ENCODE data around the gene VPS35.

Gene VPS35

GRCh38 chr16:46606231-46606630, 82.7 kb downstream of the VPS35 start:
- no peak for DNase-seq
